SK-N-SH treated with all-trans-retinoic acid at 6 μM for 48 hours (cell line): ENCODE data around the gene SLC45A1.

Experiments
- ATAC-seq: fragments of 200-7000 bp; cut with Tn5 transposase; 3 replicates; pipeline ENCODE4 v1.9.1; 2020; ENCODE audit warnings: mild to moderate bottlenecking, moderate library complexity
- ARNTL ChIP-seq: fragments of 450-650 bp; formaldehyde crosslinking; IDR thresholded peaks from 2 replicates; pipeline ENCODE4 v1.5.0; 2020; ENCODE audit warnings: low read depth, mild to moderate bottlenecking, moderate library complexity, borderline replicate concordance
- BACH2 ChIP-seq: fragments of 250-450 bp; sonication (Bioruptor Pico); IDR thresholded peaks from 2 replicates; pipeline ENCODE4 v1.9.0; 2021; ENCODE audit warnings: mild to moderate bottlenecking, borderline replicate concordance
- CSDC2 ChIP-seq: fragments of 250-450 bp; sonication (Bioruptor Pico); IDR thresholded peaks from 2 replicates; pipeline ENCODE4 v1.5.0; 2020; ENCODE audit warnings: mild to moderate bottlenecking, moderate library complexity
- ESRRG ChIP-seq: fragments of 250-450 bp; sonication (Bioruptor Pico); IDR thresholded peaks from 2 replicates; pipeline ENCODE4 v1.6.1; 2021; ENCODE audit warnings: mild to moderate bottlenecking
- GLIS3 ChIP-seq: fragments of 250-450 bp; sonication (Bioruptor Pico); IDR thresholded peaks from 2 replicates; pipeline ENCODE4 v1.5.0; 2020; ENCODE audit warnings: mild to moderate bottlenecking, moderate library complexity
- ISL1 ChIP-seq: fragments of 250-450 bp; sonication (Bioruptor Pico); IDR thresholded peaks from 2 replicates; pipeline ENCODE4 v2.1.2; 2022; ENCODE audit warnings: mild to moderate bottlenecking, moderate library complexity
- OSR1 ChIP-seq: fragments of 250-450 bp; sonication (Bioruptor Pico); IDR thresholded peaks from 2 replicates; pipeline ENCODE4 v1.8.0; 2022; ENCODE audit warnings: moderate library complexity, mild to moderate bottlenecking, inconsistent platforms
- PPARA ChIP-seq: fragments of 250-450 bp; sonication (Bioruptor Pico); IDR thresholded peaks from 2 replicates; pipeline ENCODE4 v1.5.0; 2020; ENCODE audit warnings: mild to moderate bottlenecking, borderline replicate concordance
- RARB ChIP-seq: fragments of 250-450 bp; sonication (Bioruptor Pico); IDR thresholded peaks from 2 replicates; pipeline ENCODE4 v1.8.0; 2021; ENCODE audit warnings: mild to moderate bottlenecking, moderate library complexity
- SNAI2 ChIP-seq: fragments of 250-450 bp; sonication (Bioruptor Pico); IDR thresholded peaks from 2 replicates; pipeline ENCODE4 v1.5.0; 2020; ENCODE audit warnings: mild to moderate bottlenecking, moderate library complexity
- TCF4 ChIP-seq: fragments of 250-450 bp; sonication (Bioruptor Pico); IDR thresholded peaks from 2 replicates; pipeline ENCODE4 v1.8.0; 2021; ENCODE audit warnings: mild to moderate bottlenecking, moderate library complexity, borderline replicate concordance
- TOX ChIP-seq: fragments of 250-450 bp; sonication (Bioruptor Pico); IDR thresholded peaks from 2 replicates; pipeline ENCODE4 v1.8.0; 2021; ENCODE audit warnings: mild to moderate bottlenecking, moderate library complexity, borderline replicate concordance
- ZFP3 ChIP-seq: fragments of 250-450 bp; sonication (Bioruptor Pico); IDR thresholded peaks from 2 replicates; pipeline ENCODE4 v1.5.0; 2020; ENCODE audit warnings: mild to moderate bottlenecking, moderate library complexity
- ZFP30 ChIP-seq: fragments of 450-650 bp; formaldehyde crosslinking; IDR thresholded peaks from 2 replicates; pipeline ENCODE4 v1.5.0; 2022; ENCODE audit warnings: mild to moderate bottlenecking, moderate library complexity
- ZNF565 ChIP-seq: fragments of 450-650 bp; formaldehyde crosslinking; conservative IDR thresholded peaks from 2 replicates; pipeline ENCODE4 v1.5.0; 2020; ENCODE audit warnings: low read depth, mild to moderate bottlenecking, moderate library complexity
- ZNF8 ChIP-seq: fragments of 450-650 bp; formaldehyde crosslinking; IDR thresholded peaks from 2 replicates; pipeline ENCODE4 v1.5.0; 2020; ENCODE audit warnings: mild to moderate bottlenecking, moderate library complexity
- TF ChIP-seq, protein P1 (sequence below): fragments of 250-450 bp; sonication (Bioruptor Pico); IDR thresholded peaks from 2 replicates; pipeline ENCODE4 v1.8.0; 2020; ENCODE audit warnings: mild to moderate bottlenecking, moderate library complexity, borderline replicate concordance
- TF ChIP-seq, protein P2 (sequence below): fragments of 250-450 bp; sonication (Bioruptor Pico); IDR thresholded peaks from 2 replicates; pipeline ENCODE4 v1.5.1; 2020; ENCODE audit warnings: low read depth, mild to moderate bottlenecking, moderate library complexity
- TF ChIP-seq, protein P3 (sequence below): fragments of 250-450 bp; sonication (Bioruptor Pico); IDR thresholded peaks from 2 replicates; pipeline ENCODE4 v1.5.0; 2020; ENCODE audit warnings: mild to moderate bottlenecking, moderate library complexity
- TF ChIP-seq, protein P4 (sequence below): fragments of 250-450 bp; sonication (Bioruptor Pico); IDR thresholded peaks from 2 replicates; pipeline ENCODE4 v1.8.0; 2021; ENCODE audit warnings: low read depth, mild to moderate bottlenecking, moderate library complexity, borderline replicate concordance
- TF ChIP-seq, protein P5 (sequence below): fragments of 250-450 bp; sonication (Bioruptor Pico); IDR thresholded peaks from 2 replicates; pipeline ENCODE4 v1.5.1; 2021; ENCODE audit warnings: mild to moderate bottlenecking, moderate library complexity

Gene SLC45A1

DNA sequence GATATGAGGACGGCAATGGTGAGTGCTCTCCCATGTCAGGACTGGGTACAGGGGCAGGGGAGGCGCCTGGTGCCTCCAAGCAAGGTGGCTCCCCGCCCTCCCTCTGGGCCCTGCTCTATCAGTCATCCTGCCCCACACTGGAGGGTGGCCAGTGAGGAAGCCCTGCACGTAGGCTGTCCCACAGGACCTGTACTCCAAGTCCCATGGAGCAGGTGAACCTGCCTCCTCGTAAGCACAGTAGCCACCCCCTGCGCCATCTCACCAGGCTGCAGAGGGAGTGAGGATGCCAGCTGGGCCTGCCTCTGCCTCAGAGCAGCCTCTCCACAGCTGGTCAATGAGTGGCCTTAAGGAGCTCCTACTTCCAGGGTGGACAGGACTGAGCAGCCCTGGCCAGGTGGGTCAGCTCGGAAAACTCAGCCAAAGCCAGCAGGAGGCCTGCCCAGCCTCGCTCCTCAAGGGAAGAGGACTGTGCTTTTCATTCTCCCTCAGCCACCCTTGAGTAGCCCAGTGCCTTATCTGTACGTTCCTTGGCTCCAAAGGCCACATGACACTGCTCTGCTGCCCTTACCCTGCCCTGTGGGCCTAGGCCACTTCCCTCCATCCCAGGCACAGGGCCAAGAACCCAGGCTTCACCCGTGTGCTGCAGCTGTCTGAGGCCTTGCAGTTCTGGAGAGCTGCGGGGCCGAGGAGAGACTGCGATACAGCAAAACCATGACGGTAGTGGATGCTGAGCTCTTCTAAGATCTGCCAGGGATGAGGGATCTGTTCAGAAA lies 39.6 kb downstream of the SLC45A1 start:
- TF ChIP-seq TCF4 (CRISPR knock-in tag), result no peak
- TF ChIP-seq BACH2 (CRISPR knock-in tag), result no peak
- no peak for TF ChIP-seq ZNF8 (CRISPR knock-in tag)
- TF ChIP-seq ZNF565 (CRISPR knock-in tag), result no peak
- TF ChIP-seq TOX (CRISPR knock-in tag), result no peak
- TF ChIP-seq GLIS3, result no peak
- TF ChIP-seq CSDC2 (CRISPR knock-in tag), result no peak
- TF ChIP-seq, all 23 proteins: peak for 0
- ATAC-seq, result no peak

DNA sequence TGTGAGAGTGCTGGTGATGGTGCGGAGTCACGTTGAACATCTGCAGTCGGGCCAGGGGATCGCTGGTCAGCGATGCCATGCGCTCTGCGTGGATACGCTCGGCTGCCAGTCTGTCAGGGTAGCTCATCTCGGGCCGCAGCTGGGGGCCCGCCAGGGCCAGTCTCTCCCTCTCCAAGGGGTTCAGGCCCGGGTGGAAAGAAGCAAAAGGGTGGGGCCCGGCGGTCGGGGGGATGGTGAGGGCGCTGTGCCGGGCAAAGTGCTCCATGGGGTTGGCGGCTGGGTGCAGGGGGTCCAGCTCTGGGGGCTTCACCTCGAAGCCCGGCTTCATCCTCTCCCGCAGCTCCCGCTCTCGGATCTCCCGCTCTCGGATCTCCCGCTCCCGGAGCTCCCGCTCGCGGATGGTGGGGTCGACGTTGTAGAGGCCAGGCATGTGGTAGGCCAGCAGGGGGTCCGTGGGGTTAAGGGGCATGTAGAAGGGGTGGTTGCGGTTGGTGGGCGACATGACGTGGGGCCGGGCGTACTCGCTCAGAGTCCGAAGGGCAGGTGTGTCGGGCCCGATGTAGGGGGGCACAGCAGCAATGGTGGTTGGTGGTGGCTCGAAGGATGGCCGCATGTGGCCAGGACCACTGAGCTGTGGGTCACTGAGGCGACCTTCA lies 40.5 kb downstream of the SLC45A1 start:
- no peak for TF ChIP-seq ZFP30
- no peak for TF ChIP-seq BACH2 (CRISPR knock-in tag)
- TF ChIP-seq ZNF8 (CRISPR knock-in tag), result no peak
- no peak for TF ChIP-seq TOX (CRISPR knock-in tag)
- no peak for TF ChIP-seq ZFP3 (CRISPR knock-in tag)
- no peak for TF ChIP-seq TCF4 (CRISPR knock-in tag)
- TF ChIP-seq ARNTL, result no peak
- TF ChIP-seq, protein P1, sequence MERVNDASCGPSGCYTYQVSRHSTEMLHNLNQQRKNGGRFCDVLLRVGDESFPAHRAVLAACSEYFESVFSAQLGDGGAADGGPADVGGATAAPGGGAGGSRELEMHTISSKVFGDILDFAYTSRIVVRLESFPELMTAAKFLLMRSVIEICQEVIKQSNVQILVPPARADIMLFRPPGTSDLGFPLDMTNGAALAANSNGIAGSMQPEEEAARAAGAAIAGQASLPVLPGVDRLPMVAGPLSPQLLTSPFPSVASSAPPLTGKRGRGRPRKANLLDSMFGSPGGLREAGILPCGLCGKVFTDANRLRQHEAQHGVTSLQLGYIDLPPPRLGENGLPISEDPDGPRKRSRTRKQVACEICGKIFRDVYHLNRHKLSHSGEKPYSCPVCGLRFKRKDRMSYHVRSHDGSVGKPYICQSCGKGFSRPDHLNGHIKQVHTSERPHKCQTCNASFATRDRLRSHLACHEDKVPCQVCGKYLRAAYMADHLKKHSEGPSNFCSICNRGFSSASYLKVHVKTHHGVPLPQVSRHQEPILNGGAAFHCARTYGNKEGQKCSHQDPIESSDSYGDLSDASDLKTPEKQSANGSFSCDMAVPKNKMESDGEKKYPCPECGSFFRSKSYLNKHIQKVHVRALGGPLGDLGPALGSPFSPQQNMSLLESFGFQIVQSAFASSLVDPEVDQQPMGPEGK, result no peak
- TF ChIP-seq, protein P2, sequence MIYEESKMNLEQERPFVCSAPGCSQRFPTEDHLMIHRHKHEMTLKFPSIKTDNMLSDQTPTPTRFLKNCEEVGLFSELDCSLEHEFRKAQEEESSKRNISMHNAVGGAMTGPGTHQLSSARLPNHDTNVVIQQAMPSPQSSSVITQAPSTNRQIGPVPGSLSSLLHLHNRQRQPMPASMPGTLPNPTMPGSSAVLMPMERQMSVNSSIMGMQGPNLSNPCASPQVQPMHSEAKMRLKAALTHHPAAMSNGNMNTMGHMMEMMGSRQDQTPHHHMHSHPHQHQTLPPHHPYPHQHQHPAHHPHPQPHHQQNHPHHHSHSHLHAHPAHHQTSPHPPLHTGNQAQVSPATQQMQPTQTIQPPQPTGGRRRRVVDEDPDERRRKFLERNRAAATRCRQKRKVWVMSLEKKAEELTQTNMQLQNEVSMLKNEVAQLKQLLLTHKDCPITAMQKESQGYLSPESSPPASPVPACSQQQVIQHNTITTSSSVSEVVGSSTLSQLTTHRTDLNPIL (CRISPR knock-in tag), result no peak
- TF ChIP-seq ISL1, result no peak
- no peak for TF ChIP-seq CSDC2 (CRISPR knock-in tag)
- TF ChIP-seq, protein P3, sequence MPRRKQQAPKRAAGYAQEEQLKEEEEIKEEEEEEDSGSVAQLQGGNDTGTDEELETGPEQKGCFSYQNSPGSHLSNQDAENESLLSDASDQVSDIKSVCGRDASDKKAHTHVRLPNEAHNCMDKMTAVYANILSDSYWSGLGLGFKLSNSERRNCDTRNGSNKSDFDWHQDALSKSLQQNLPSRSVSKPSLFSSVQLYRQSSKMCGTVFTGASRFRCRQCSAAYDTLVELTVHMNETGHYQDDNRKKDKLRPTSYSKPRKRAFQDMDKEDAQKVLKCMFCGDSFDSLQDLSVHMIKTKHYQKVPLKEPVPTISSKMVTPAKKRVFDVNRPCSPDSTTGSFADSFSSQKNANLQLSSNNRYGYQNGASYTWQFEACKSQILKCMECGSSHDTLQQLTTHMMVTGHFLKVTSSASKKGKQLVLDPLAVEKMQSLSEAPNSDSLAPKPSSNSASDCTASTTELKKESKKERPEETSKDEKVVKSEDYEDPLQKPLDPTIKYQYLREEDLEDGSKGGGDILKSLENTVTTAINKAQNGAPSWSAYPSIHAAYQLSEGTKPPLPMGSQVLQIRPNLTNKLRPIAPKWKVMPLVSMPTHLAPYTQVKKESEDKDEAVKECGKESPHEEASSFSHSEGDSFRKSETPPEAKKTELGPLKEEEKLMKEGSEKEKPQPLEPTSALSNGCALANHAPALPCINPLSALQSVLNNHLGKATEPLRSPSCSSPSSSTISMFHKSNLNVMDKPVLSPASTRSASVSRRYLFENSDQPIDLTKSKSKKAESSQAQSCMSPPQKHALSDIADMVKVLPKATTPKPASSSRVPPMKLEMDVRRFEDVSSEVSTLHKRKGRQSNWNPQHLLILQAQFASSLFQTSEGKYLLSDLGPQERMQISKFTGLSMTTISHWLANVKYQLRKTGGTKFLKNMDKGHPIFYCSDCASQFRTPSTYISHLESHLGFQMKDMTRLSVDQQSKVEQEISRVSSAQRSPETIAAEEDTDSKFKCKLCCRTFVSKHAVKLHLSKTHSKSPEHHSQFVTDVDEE, result no peak
- TF ChIP-seq, protein P4, sequence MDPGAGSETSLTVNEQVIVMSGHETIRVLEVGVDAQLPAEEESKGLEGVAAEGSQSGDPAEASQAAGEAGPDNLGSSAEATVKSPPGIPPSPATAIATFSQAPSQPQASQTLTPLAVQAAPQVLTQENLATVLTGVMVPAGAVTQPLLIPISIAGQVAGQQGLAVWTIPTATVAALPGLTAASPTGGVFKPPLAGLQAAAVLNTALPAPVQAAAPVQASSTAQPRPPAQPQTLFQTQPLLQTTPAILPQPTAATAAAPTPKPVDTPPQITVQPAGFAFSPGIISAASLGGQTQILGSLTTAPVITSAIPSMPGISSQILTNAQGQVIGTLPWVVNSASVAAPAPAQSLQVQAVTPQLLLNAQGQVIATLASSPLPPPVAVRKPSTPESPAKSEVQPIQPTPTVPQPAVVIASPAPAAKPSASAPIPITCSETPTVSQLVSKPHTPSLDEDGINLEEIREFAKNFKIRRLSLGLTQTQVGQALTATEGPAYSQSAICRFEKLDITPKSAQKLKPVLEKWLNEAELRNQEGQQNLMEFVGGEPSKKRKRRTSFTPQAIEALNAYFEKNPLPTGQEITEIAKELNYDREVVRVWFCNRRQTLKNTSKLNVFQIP (CRISPR knock-in tag), result no peak
- no peak for ATAC-seq

DNA sequence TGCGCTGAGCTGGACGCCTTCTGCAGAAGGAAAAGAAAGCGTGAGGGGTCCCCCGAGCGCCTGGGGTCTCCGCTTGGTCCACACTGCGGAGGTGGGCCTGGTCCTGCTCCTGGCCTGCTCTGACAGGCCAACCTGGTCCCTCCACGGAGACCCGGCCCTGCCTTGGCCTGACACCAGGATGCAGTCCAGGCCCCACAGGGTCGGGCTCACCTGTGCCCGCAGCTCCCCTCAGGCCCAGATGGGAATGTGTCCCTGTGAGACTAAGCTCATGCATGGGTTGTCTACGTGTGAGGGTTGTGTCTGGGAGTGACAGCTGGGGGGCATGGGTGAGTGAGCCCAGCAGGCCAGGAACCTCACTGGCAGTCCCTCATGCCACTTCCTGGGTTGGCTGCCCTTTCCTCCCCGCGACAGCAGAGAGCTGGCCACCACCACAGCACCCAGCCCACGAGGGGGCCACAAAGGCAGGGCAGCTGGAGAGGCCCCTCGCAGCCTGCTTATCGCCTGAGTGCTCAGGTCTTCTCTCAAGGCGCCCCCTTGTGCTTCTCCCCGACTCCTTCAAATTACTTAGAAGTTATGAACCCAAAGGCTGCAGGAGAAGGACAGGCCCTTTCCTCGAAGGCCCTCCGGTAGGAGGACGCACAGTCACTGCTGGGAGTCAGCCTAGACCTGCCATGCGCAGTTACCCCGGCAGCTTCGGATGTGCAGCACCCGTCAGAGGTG lies 41.1 kb downstream of the SLC45A1 start:
- no peak for ATAC-seq
- TF ChIP-seq, protein P2 (CRISPR knock-in tag), result no peak
- TF ChIP-seq TCF4 (CRISPR knock-in tag), result no peak
- TF ChIP-seq, protein P5, sequence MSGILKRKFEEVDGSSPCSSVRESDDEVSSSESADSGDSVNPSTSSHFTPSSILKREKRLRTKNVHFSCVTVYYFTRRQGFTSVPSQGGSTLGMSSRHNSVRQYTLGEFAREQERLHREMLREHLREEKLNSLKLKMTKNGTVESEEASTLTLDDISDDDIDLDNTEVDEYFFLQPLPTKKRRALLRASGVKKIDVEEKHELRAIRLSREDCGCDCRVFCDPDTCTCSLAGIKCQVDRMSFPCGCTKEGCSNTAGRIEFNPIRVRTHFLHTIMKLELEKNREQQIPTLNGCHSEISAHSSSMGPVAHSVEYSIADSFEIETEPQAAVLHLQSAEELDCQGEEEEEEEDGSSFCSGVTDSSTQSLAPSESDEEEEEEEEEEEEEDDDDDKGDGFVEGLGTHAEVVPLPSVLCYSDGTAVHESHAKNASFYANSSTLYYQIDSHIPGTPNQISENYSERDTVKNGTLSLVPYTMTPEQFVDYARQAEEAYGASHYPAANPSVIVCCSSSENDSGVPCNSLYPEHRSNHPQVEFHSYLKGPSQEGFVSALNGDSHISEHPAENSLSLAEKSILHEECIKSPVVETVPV (CRISPR knock-in tag), result no peak
- no peak for TF ChIP-seq TOX (CRISPR knock-in tag)
- no peak for TF ChIP-seq ZFP30
- TF ChIP-seq SNAI2 (CRISPR knock-in tag), result no peak
- TF ChIP-seq ARNTL, result no peak
- TF ChIP-seq PPARA (CRISPR knock-in tag), result no peak
- no peak for TF ChIP-seq GLIS3
- TF ChIP-seq ISL1, result no peak
- no peak for TF ChIP-seq CSDC2 (CRISPR knock-in tag)
- no peak for TF ChIP-seq ESRRG (CRISPR knock-in tag)
- no peak for TF ChIP-seq RARB
- TF ChIP-seq OSR1 (CRISPR knock-in tag), result no peak
- TF ChIP-seq, protein P4 (CRISPR knock-in tag), result no peak
- no peak for TF ChIP-seq ZNF565 (CRISPR knock-in tag)
